CD4-positive, alpha-beta T cell (primary cell): ENCODE measurements around the gene GRM8. TPM values are rescaled to one million over a fixed set of nuclear protein-coding genes. Genes with fewer than 3 reads are reported as not detected.

Experiments
- ATAC-seq: fragments of 200-7000 bp; cut with Tn5 transposase; one replicate; pipeline ENCODE4 v1.10.0; 2022; ENCODE audit warnings: mild to moderate bottlenecking; ENCODE audit not compliant: poor library complexity
- CTCF ChIA-PET: fragments of 350-600 bp; sonication (Branson Sonifier 250); formaldehyde crosslinking; loops from one replicate; lab custom pipeline; 2021; ENCODE audit warnings: antibody characterized with exemption, inconsistent platforms; lab: Charles Lee
- POLR2A ChIA-PET: fragments of 350-600 bp; sonication (Branson Sonifier 250); formaldehyde crosslinking; loops from one replicate; lab custom pipeline; 2021; ENCODE audit warnings: antibody characterized with exemption, inconsistent platforms; lab: Charles Lee
- DNase-seq, 14 experiments: peaks; one replicate each; pipeline ENCODE4 v3.0.0-alpha.2; 2013 to 2020; ENCODE audit warnings: mixed read lengths in 2 of 14
- H3K27ac ChIP-seq, 2 donors: one replicate each; pipeline versions ENCODE4 v1.5.1 to v1.7.0; 2013; ENCODE audit warnings: low read length in 2 of 2, low read depth in 1 of 2, mild to moderate bottlenecking in 1 of 2
- H3K27me3 ChIP-seq, 2 experiments: 1 replicate in 1 of 2; 2 replicates in 1 of 2; pipeline versions ENCODE4 v1.6.1 to v1.7.0; 2013; ENCODE audit warnings: low read length in 2 of 2, control low read depth in 1 of 2, mild to moderate bottlenecking in 1 of 2, moderate library complexity in 1 of 2; ENCODE audit not compliant: insufficient read depth in 2 of 2, control insufficient read depth in 1 of 2
- H3K36me3 ChIP-seq: one replicate; pipeline ENCODE4 v1.6.1; 2013; ENCODE audit warnings: low read length, control low read depth; ENCODE audit not compliant: insufficient read depth
- H3K4me1 ChIP-seq: one replicate; pipeline ENCODE4 v1.6.1; 2013; ENCODE audit warnings: low read length, control low read depth; ENCODE audit not compliant: insufficient read depth
- H3K4me3 ChIP-seq: one replicate; pipeline ENCODE4 v1.5.1; 2013; ENCODE audit warnings: mild to moderate bottlenecking, low read length, moderate library complexity
- H3K9me3 ChIP-seq, 2 experiments: 1 replicate in 1 of 2; 2 replicates in 1 of 2; pipeline versions ENCODE4 v1.6.1 to v1.7.0; 2013; ENCODE audit warnings: low read length in 2 of 2, mild to moderate bottlenecking in 2 of 2, control low read depth in 1 of 2, moderate library complexity in 1 of 2; ENCODE audit not compliant: control insufficient read depth in 1 of 2, insufficient read depth in 1 of 2
- H3K27ac Mint-ChIP-seq: one replicate; pipeline ENCODE4 v1.8.0; 2020; ENCODE audit warnings: mixed read lengths
- H3K27me3 Mint-ChIP-seq: one replicate; pipeline ENCODE4 v1.8.0; 2021; ENCODE audit warnings: mixed read lengths
- H3K36me3 Mint-ChIP-seq: one replicate; pipeline ENCODE4 v1.8.0; 2021; ENCODE audit warnings: low read depth, mixed read lengths
- H3K4me1 Mint-ChIP-seq: one replicate; pipeline ENCODE4 v1.8.0; 2021; ENCODE audit warnings: low read depth, mixed read lengths
- H3K4me3 Mint-ChIP-seq: one replicate; pipeline ENCODE4 v1.8.0; 2020; ENCODE audit warnings: mild to moderate bottlenecking, mixed read lengths
- H3K9me3 Mint-ChIP-seq: one replicate; pipeline ENCODE4 v1.8.0; 2020; ENCODE audit warnings: mixed read lengths
- CTCF ChIP-seq: fragments of 200-600 bp; IDR thresholded peaks from one replicate; pipeline ENCODE4 v1.8.0; 2022; ENCODE audit warnings: antibody characterized with exemption, mild to moderate bottlenecking
- intact Hi-C, 2 experiments: fragments of 100-400 bp; cut with DNase I in 1 of 2; cut with micrococcal nuclease in 1 of 2; formaldehyde crosslinking; loops; one replicate each; pipeline versions ENCODE4 v1.15.1 to v1.9.0; 2023 to 2025; cut with DNase I, micrococcal nuclease
- total RNA-seq, 174 experiments: library from RNA in 2 of 174; stranded (reverse) in 2 of 174; gene quantifications; one replicate each; pipeline ENCODE4 v1.2.3 and lab custom pipeline; 2021 to 2026

The GRM8 gene
- total RNA-seq, 2 experiments from 2014 or later: not detected

GRCh38 chr7:126606331-126606730 lies 646.4 kb downstream of the GRM8 start:
- intact Hi-C loops: no loop called here
- no peaks in the 10 kb centered on the region for H3K27me3 Mint-ChIP-seq
- no peak overlapping the region for H3K27ac Mint-ChIP-seq
- ChIA-PET POLR2A (no interaction called here), CTCF (no interaction called here)
- no peak for DNase-seq
- H3K9me3 Mint-ChIP-seq: peaks cover 2% of the 10 kb centered on the region
- H3K4me3 Mint-ChIP-seq: no peak overlapping the region
- H3K27ac ChIP-seq: no peak overlapping the region
- H3K9me3 ChIP-seq: peaks cover 0 to 8% of the 10 kb centered on the region in 2 experiments
- no peaks in the 10 kb centered on the region for H3K36me3 ChIP-seq
- no peaks in the 10 kb centered on the region for H3K4me1 ChIP-seq
- no peaks in the 10 kb centered on the region for H3K36me3 Mint-ChIP-seq
- H3K4me3 ChIP-seq: no peak overlapping the region
- no peak for TF ChIP-seq CTCF
- H3K4me1 Mint-ChIP-seq: no peaks in the 10 kb centered on the region
- no peak for ATAC-seq
- no peaks in the 10 kb centered on the region for H3K27me3 ChIP-seq

GRCh38 chr7:126605553-126605952 lies 647.2 kb downstream of the GRM8 start:
- ChIA-PET CTCF (no interaction called here), POLR2A (no interaction called here)
- H3K4me3 Mint-ChIP-seq: no peak overlapping the region
- Histone ChIP-seq H3K4me3 (no peak overlapping the region), H3K27ac (no peak overlapping the region), H3K9me3 (peaks cover 0 to 8% of the 10 kb centered on the region in 2 experiments), H3K36me3 (no peaks in the 10 kb centered on the region), H3K4me1 (no peaks in the 10 kb centered on the region), H3K27me3 (no peaks in the 10 kb centered on the region)
- H3K9me3 Mint-ChIP-seq: peaks cover 2% of the 10 kb centered on the region
- ATAC-seq: no peak
- H3K27me3 Mint-ChIP-seq: no peaks in the 10 kb centered on the region
- no peaks in the 10 kb centered on the region for H3K4me1 Mint-ChIP-seq
- H3K36me3 Mint-ChIP-seq: no peaks in the 10 kb centered on the region
- intact Hi-C loops: no loop called here
- no peak overlapping the region for H3K27ac Mint-ChIP-seq
- DNase-seq: no peak
- no peak for TF ChIP-seq CTCF

GRCh38 chr7:126605056-126605455 lies 647.7 kb downstream of the GRM8 start:
- H3K4me1 Mint-ChIP-seq: no peaks in the 10 kb centered on the region
- Histone ChIP-seq H3K9me3 (peaks cover 0 to 8% of the 10 kb centered on the region in 2 experiments), H3K36me3 (no peaks in the 10 kb centered on the region), H3K27me3 (no peaks in the 10 kb centered on the region), H3K4me1 (no peaks in the 10 kb centered on the region), H3K4me3 (no peak overlapping the region), H3K27ac (no peak overlapping the region)
- H3K27ac Mint-ChIP-seq: no peak overlapping the region
- no peak for TF ChIP-seq CTCF
- ATAC-seq: no peak
- ChIA-PET CTCF (no interaction called here), POLR2A (no interaction called here)
- intact Hi-C loops: no loop called here
- H3K9me3 Mint-ChIP-seq: peaks cover 3% of the 10 kb centered on the region
- no peaks in the 10 kb centered on the region for H3K27me3 Mint-ChIP-seq
- no peak overlapping the region for H3K4me3 Mint-ChIP-seq
- DNase-seq: no peak
- no peaks in the 10 kb centered on the region for H3K36me3 Mint-ChIP-seq
